HEK293 (cell line): ENCODE data around the gene ZBTB20.

Source experiments
- CTCF ChIP-seq: fragments of 450-650 bp; formaldehyde crosslinking; IDR thresholded peaks from 2 replicates; pipeline ENCODE4 v1.5.1; 2016; ENCODE audit warnings: missing biosample characterization, missing genetic modification characterization
- REST ChIP-seq: fragments of 450-650 bp; formaldehyde crosslinking; IDR thresholded peaks from 2 replicates; pipeline ENCODE4 v1.5.1; 2016; ENCODE audit warnings: missing biosample characterization, missing genetic modification characterization
- SP2 ChIP-seq: fragments of 450-650 bp; formaldehyde crosslinking; IDR thresholded peaks from 2 replicates; pipeline ENCODE4 v1.5.1; 2016; ENCODE audit warnings: missing biosample characterization, missing genetic modification characterization
- YY1 ChIP-seq: fragments of 450-650 bp; formaldehyde crosslinking; IDR thresholded peaks from 2 replicates; pipeline ENCODE4 v1.5.1; 2018; ENCODE audit warnings: missing biosample characterization, missing genetic modification characterization
- ZFP3 ChIP-seq: fragments of 450-650 bp; formaldehyde crosslinking; IDR thresholded peaks from 2 replicates; pipeline ENCODE4 v1.5.1; 2016; ENCODE audit warnings: low read depth, missing biosample characterization, missing genetic modification characterization
- ZNF146 ChIP-seq: fragments of 450-650 bp; formaldehyde crosslinking; IDR thresholded peaks from 2 replicates; pipeline ENCODE4 v1.5.1; 2016; ENCODE audit warnings: missing biosample characterization, missing genetic modification characterization
- ZNF324 ChIP-seq: fragments of 450-650 bp; formaldehyde crosslinking; IDR thresholded peaks from 2 replicates; pipeline ENCODE4 v1.5.1; 2016; ENCODE audit warnings: missing biosample characterization, missing genetic modification characterization
- ZNF48 ChIP-seq: fragments of 450-650 bp; formaldehyde crosslinking; IDR thresholded peaks from 2 replicates; pipeline ENCODE4 v1.5.1; 2016; ENCODE audit warnings: missing biosample characterization, missing genetic modification characterization
- ZNF768 ChIP-seq: fragments of 450-650 bp; formaldehyde crosslinking; IDR thresholded peaks from 2 replicates; pipeline ENCODE4 v1.5.1; 2018; ENCODE audit warnings: missing biosample characterization, mild to moderate bottlenecking, missing genetic modification characterization
- TF ChIP-seq, protein P1 (sequence below): fragments of 450-650 bp; formaldehyde crosslinking; IDR thresholded peaks from 2 replicates; pipeline ENCODE4 v1.5.1; 2017; ENCODE audit warnings: missing biosample characterization, mild to moderate bottlenecking, missing genetic modification characterization, moderate library complexity
- TF ChIP-seq, protein P2 (sequence below): fragments of 450-650 bp; formaldehyde crosslinking; IDR thresholded peaks from 2 replicates; pipeline ENCODE4 v1.5.1; 2016; ENCODE audit warnings: missing biosample characterization, missing genetic modification characterization, low read depth

DNA sequence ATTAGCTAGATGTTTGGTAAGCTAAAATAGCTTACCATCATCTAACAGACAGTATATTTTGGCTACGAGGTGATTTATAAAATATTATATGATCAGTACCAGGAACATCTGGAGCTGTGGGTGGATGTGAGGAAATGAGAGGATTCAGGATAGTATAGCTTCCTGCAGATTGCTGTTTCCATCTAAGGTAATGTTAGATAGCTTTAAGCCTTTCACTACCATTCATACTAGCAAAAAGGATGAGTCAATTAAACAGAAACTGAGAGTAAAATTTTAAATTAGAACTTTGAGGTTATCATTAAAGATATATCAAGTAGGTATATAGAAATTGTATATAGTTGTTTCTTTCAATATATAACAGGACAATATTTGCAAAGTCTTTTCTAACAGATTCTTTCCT lies 8.0 kb downstream of the ZBTB20 start:
- TF ChIP-seq YY1 (tag by site-specific recombination) (no peak), ZFP3 (tag by site-specific recombination) (no peak), ZNF768 (tag by site-specific recombination) (no peak), ZNF48 (tag by site-specific recombination) (no peak), CTCF (tag by site-specific recombination) (no peak), REST (tag by site-specific recombination) (no peak), ZNF146 (tag by site-specific recombination) (no peak), SP2 (tag by site-specific recombination) (no peak), ZNF324 (tag by site-specific recombination) (no peak)
- TF ChIP-seq, protein P1, sequence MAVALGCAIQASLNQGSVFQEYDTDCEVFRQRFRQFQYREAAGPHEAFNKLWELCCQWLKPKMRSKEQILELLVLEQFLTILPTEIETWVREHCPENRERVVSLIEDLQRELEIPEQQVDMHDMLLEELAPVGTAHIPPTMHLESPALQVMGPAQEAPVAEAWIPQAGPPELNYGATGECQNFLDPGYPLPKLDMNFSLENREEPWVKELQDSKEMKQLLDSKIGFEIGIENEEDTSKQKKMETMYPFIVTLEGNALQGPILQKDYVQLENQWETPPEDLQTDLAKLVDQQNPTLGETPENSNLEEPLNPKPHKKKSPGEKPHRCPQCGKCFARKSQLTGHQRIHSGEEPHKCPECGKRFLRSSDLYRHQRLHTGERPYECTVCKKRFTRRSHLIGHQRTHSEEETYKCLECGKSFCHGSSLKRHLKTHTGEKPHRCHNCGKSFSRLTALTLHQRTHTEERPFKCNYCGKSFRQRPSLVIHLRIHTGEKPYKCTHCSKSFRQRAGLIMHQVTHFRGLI (tag by site-specific recombination): no peak
- TF ChIP-seq, protein P2, sequence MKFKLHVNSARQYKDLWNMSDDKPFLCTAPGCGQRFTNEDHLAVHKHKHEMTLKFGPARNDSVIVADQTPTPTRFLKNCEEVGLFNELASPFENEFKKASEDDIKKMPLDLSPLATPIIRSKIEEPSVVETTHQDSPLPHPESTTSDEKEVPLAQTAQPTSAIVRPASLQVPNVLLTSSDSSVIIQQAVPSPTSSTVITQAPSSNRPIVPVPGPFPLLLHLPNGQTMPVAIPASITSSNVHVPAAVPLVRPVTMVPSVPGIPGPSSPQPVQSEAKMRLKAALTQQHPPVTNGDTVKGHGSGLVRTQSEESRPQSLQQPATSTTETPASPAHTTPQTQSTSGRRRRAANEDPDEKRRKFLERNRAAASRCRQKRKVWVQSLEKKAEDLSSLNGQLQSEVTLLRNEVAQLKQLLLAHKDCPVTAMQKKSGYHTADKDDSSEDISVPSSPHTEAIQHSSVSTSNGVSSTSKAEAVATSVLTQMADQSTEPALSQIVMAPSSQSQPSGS: no peak
